CD14-positive monocyte (primary cell): ENCODE data around the gene WIPI1. TPM values are rescaled to one million over a fixed set of nuclear protein-coding genes. Genes with fewer than 3 reads are reported as not detected.

ENCODE experiments used
- DNase-seq, 3 donors: peaks; one replicate each; pipeline ENCODE4 v3.0.0-alpha.2; 2011 to 2022
- H2AFZ ChIP-seq: 2 replicates; pipeline ENCODE4 v1.6.0; 2012; ENCODE audit warnings: mild to moderate bottlenecking, low read depth, low read length, inconsistent platforms; ENCODE audit not compliant: insufficient read depth, poor library complexity, severe bottlenecking
- H3K27ac ChIP-seq, 2 donors: 1 replicate in 1 of 2; 2 replicates in 1 of 2; pipeline ENCODE4 v1.5.1; 2012 to 2013; ENCODE audit warnings: low read length in 2 of 2, control low read depth in 1 of 2, inconsistent platforms in 1 of 2, low read depth in 1 of 2, mild to moderate bottlenecking in 1 of 2
- H3K27me3 ChIP-seq, 2 donors: one replicate each; pipeline versions ENCODE4 v1.6.0 to v1.6.1; 2011 to 2013; ENCODE audit warnings: low read length in 2 of 2; ENCODE audit not compliant: control insufficient read depth in 2 of 2, insufficient read depth in 2 of 2
- H3K36me3 ChIP-seq, 2 donors: replicated peaks in 1 of 2; 1 replicate in 1 of 2; 2 replicates in 1 of 2; pipeline versions ENCODE4 v1.5.1 to v1.6.1; 2012 to 2013; ENCODE audit warnings: low read length in 2 of 2, control low read depth in 1 of 2, inconsistent platforms in 1 of 2, mild to moderate bottlenecking in 1 of 2; ENCODE audit not compliant: insufficient read depth in 2 of 2, control insufficient read depth in 1 of 2
- H3K4me1 ChIP-seq, 2 donors: 1 replicate in 1 of 2; 2 replicates in 1 of 2; pipeline versions ENCODE4 v1.5.1 to v1.6.1; 2012 to 2013; ENCODE audit warnings: low read length in 2 of 2, control low read depth in 1 of 2, inconsistent platforms in 1 of 2, mild to moderate bottlenecking in 1 of 2, moderate library complexity in 1 of 2; ENCODE audit not compliant: insufficient read depth in 2 of 2, control insufficient read depth in 1 of 2
- H3K4me2 ChIP-seq: replicated peaks from 2 replicates; pipeline ENCODE3; 2012; ENCODE audit warnings: low read length, moderate library complexity, mild to moderate bottlenecking; ENCODE audit not compliant: poor library complexity, severe bottlenecking; ENCODE audit errors: extremely low read depth
- H3K4me3 ChIP-seq, 3 experiments: fragments of 200-600 bp in 1 of 3; sonication (generic) in 1 of 3; replicated peaks in 1 of 3; 1 replicate in 2 of 3; 2 replicates in 1 of 3; pipeline ENCODE4 v1.5.1; 2011 to 2013; ENCODE audit warnings: low read length in 3 of 3, mild to moderate bottlenecking in 3 of 3, control low read depth in 2 of 3, low read depth in 2 of 3, inconsistent platforms in 1 of 3, moderate library complexity in 1 of 3
- H3K79me2 ChIP-seq: 2 replicates; pipeline ENCODE4 v1.6.0; 2012; ENCODE audit warnings: mild to moderate bottlenecking, control low read depth, inconsistent platforms, low read length, moderate library complexity; ENCODE audit not compliant: insufficient read depth
- H3K9ac ChIP-seq: 2 replicates; pipeline ENCODE4 v1.6.0; 2017; ENCODE audit warnings: low read length, mild to moderate bottlenecking; ENCODE audit not compliant: insufficient read depth, poor library complexity, severe bottlenecking
- H3K9me3 ChIP-seq, 2 donors: replicated peaks in 1 of 2; 1 replicate in 1 of 2; 2 replicates in 1 of 2; pipeline versions ENCODE4 v1.5.1 to v1.6.1; 2012 to 2013; ENCODE audit warnings: low read length in 2 of 2, control low read depth in 1 of 2; ENCODE audit not compliant: control insufficient read depth in 1 of 2, insufficient read depth in 1 of 2
- H4K20me1 ChIP-seq: 2 replicates; pipeline ENCODE4 v1.6.0; 2012; ENCODE audit warnings: mild to moderate bottlenecking, low read length, control low read depth, moderate library complexity; ENCODE audit not compliant: insufficient read depth
- H3K27ac Mint-ChIP-seq, 7 donors: one replicate each; pipeline ENCODE4 v1.8.0; 2020; ENCODE audit warnings: mild to moderate bottlenecking in 7 of 7, mixed read lengths in 7 of 7, moderate library complexity in 6 of 7, inconsistent platforms in 2 of 7
- H3K27me3 Mint-ChIP-seq, 3 donors: one replicate each; pipeline ENCODE4 v1.8.0; 2021 to 2022; ENCODE audit warnings: low read depth in 3 of 3, mild to moderate bottlenecking in 3 of 3, mixed read lengths in 3 of 3, moderate library complexity in 3 of 3, inconsistent platforms in 1 of 3
- H3K36me3 Mint-ChIP-seq, 2 donors: one replicate each; pipeline ENCODE4 v1.8.0; 2020; ENCODE audit warnings: mixed read lengths in 2 of 2, inconsistent platforms in 1 of 2, mild to moderate bottlenecking in 1 of 2
- H3K4me1 Mint-ChIP-seq: one replicate; pipeline ENCODE4 v1.8.0; 2020; ENCODE audit warnings: mild to moderate bottlenecking, mixed read lengths
- H3K4me3 Mint-ChIP-seq, 2 donors: one replicate each; pipeline ENCODE4 v1.8.0; 2020; ENCODE audit warnings: mild to moderate bottlenecking in 2 of 2, mixed read lengths in 2 of 2, moderate library complexity in 1 of 2
- H3K9me3 Mint-ChIP-seq, 7 donors: one replicate each; pipeline ENCODE4 v1.8.0; 2020 to 2022; ENCODE audit warnings: mixed read lengths in 7 of 7, mild to moderate bottlenecking in 6 of 7, moderate library complexity in 6 of 7, inconsistent platforms in 2 of 7
- CTCF ChIP-seq: fragments of 200-600 bp; IDR thresholded peaks from one replicate; pipeline ENCODE4 v1.8.0; 2022; ENCODE audit warnings: antibody characterized with exemption, mild to moderate bottlenecking
- WGBS: methylation state at CpG from one replicate; pipeline ENCODE4 v1.1.5; 2013; ENCODE audit warnings: missing lambda C conversion rate; ENCODE audit not compliant: insufficient coverage; 5-methylcytosine and 5-hydroxymethylcytosine counted together
- intact Hi-C, 2 donors: fragments of 100-400 bp; cut with micrococcal nuclease; formaldehyde crosslinking; loops; one replicate each; pipeline versions ENCODE4 v1.15.0 to v1.15.1; 2023
- polyA plus RNA-seq, 3 donors: library from polyadenylated mRNA; depleted of rRNA in 1 of 3; unstranded in 2 of 3; stranded (reverse) in 1 of 3; fragments of 300-500 nt in 2 of 3; fragments of >200 nt in 1 of 3; fragmentation: Illumina TruSeq in 2 of 3; gene quantifications; 1 replicate in 2 of 3; 2 replicates in 1 of 3; pipeline ENCODE4 v1.2.3, GENCODE V29; 2012 to 2021

The WIPI1 gene
- polyA plus RNA-seq, 3 donors = 19.9 to 31.9 (median 22.1) TPM

GRCh38 chr17:68480885-68481284 lies 23.6 kb upstream of the WIPI1 start:
- no peak overlapping the region for H3K4me3 Mint-ChIP-seq
- H3K27ac Mint-ChIP-seq = no peak overlapping the region
- WGBS = no CpG with 5 or more reads among the region's 4 CpGs
- Histone ChIP-seq H3K79me2 (no peaks in the 10 kb centered on the region), H3K9ac (no peak overlapping the region), H3K4me2 (no peak overlapping the region), H2AFZ (no peak overlapping the region), H3K4me1 (peaks cover 22 to 25% of the 10 kb centered on the region in 2 donors), H3K4me3 (no peak overlapping the region), H4K20me1 (no peaks in the 10 kb centered on the region), H3K27me3 (no peaks in the 10 kb centered on the region), H3K9me3 (peaks cover 10 to 12% of the 10 kb centered on the region in 2 donors), H3K36me3 (no peaks in the 10 kb centered on the region), H3K27ac (no peak overlapping the region)
- no peak for DNase-seq
- peaks cover 5 to 14% (median 8%) of the 10 kb centered on the region in 7 donors for H3K9me3 Mint-ChIP-seq
- peaks cover 0 to 3% (median 0%) of the 10 kb centered on the region in 3 donors for H3K27me3 Mint-ChIP-seq
- H3K4me1 Mint-ChIP-seq = peaks cover 21% of the 10 kb centered on the region
- no peaks in the 10 kb centered on the region for H3K36me3 Mint-ChIP-seq
- TF ChIP-seq CTCF = no peak
- intact Hi-C loops = no loop called here

GRCh38 chr17:68470961-68471360 lies 13.7 kb upstream of the WIPI1 start:
- no peaks in the 10 kb centered on the region for H4K20me1 ChIP-seq
- H3K27ac ChIP-seq = no peak overlapping the region
- Mint-ChIP-seq H3K4me3 (no peak overlapping the region), H3K27me3 (peaks cover 2 to 8% (median 7%) of the 10 kb centered on the region in 3 donors), H3K9me3 (no peaks in the 10 kb centered on the region), H3K4me1 (peaks cover 9% of the 10 kb centered on the region), H3K27ac (no peak overlapping the region), H3K36me3 (no peaks in the 10 kb centered on the region)
- no peaks in the 10 kb centered on the region for H3K27me3 ChIP-seq
- intact Hi-C loops = loop anchor here in 1 of 2 donors (10.0 kb wide), 1 partner anchor 294 kb away; no protein-coding TSS in a partner anchor
- no peaks in the 10 kb centered on the region for H3K79me2 ChIP-seq
- H3K4me3 ChIP-seq = no peak overlapping the region
- DNase-seq = no peak
- no peak for TF ChIP-seq CTCF
- no CpG with 5 or more reads among the region's 1 CpG for WGBS
- no peak overlapping the region for H2AFZ ChIP-seq
- no peak overlapping the region for H3K9ac ChIP-seq
- no peaks in the 10 kb centered on the region for H3K9me3 ChIP-seq
- H3K4me1 ChIP-seq = peaks cover 0 to under 1% of the 10 kb centered on the region in 2 donors
- H3K36me3 ChIP-seq = no peaks in the 10 kb centered on the region
- H3K4me2 ChIP-seq = no peak overlapping the region
